Astrocyte of the cerebellum (primary cell): ENCODE data around the gene CACNA1B.

Experiments used
- DNase-seq: peaks from one replicate; pipeline ENCODE4 v3.0.0-alpha.2; 2011; ENCODE audit warnings: low read depth
- H3K4me3 ChIP-seq: 2 replicates; pipeline ENCODE4 v1.5.1; 2011; ENCODE audit warnings: mild to moderate bottlenecking, low read depth, low read length, moderate library complexity
- in situ Hi-C: cut with HindIII; loops from 2 replicates; pipeline ENCODE4 v1.10.0; 2017; ENCODE audit warnings: low sequenced_read_pairs
- TF ChIP-seq, protein P1 (sequence below): IDR thresholded peaks from 2 replicates; pipeline ENCODE4 v1.5.1; 2012; ENCODE audit warnings: low read length, low read depth, moderate library complexity, mild to moderate bottlenecking; ENCODE audit errors: missing control alignments

CACNA1B gene

DNA sequence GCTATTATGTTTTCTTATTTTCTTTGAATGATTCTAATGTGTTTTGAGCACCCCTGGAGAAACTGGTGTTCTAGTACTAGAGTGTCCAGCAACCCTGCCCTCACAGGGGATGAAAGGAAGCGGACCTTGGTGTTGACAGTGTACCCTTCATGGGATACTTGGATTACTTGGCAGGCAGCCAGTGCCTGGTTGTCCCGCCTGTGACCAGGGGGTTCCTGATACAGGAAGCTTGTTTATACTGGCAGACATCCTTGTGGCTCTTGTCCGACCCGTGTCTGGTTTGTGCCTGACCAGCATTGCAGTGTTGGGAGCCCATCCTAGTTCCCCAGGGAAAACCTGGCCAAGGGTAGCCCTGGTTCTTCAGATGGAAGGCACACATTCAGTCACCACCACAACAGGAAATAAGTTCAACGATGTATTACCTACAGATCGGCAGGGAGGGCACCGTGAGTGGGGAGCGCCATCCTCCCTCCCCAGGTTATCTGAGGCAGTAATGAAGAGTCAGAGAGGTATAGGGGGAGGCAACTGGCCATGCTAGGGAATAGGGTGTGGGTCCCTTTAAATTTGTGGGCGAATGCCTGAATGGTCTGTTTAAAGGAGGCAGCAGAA is 47.3 kb downstream of the CACNA1B start:
- TF ChIP-seq, protein P1, sequence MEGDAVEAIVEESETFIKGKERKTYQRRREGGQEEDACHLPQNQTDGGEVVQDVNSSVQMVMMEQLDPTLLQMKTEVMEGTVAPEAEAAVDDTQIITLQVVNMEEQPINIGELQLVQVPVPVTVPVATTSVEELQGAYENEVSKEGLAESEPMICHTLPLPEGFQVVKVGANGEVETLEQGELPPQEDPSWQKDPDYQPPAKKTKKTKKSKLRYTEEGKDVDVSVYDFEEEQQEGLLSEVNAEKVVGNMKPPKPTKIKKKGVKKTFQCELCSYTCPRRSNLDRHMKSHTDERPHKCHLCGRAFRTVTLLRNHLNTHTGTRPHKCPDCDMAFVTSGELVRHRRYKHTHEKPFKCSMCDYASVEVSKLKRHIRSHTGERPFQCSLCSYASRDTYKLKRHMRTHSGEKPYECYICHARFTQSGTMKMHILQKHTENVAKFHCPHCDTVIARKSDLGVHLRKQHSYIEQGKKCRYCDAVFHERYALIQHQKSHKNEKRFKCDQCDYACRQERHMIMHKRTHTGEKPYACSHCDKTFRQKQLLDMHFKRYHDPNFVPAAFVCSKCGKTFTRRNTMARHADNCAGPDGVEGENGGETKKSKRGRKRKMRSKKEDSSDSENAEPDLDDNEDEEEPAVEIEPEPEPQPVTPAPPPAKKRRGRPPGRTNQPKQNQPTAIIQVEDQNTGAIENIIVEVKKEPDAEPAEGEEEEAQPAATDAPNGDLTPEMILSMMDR, result no peak
- DNase-seq, result no peak
- H3K4me3 ChIP-seq, result no peak overlapping the region
- in situ Hi-C loops, result no loop called here

GRCh38 chr9:137943655-137944054 is 66.1 kb downstream of the CACNA1B start:
- no peak for DNase-seq
- in situ Hi-C loops, result no loop called here
- no peak overlapping the region for H3K4me3 ChIP-seq
- TF ChIP-seq, protein P1, result no peak

DNA sequence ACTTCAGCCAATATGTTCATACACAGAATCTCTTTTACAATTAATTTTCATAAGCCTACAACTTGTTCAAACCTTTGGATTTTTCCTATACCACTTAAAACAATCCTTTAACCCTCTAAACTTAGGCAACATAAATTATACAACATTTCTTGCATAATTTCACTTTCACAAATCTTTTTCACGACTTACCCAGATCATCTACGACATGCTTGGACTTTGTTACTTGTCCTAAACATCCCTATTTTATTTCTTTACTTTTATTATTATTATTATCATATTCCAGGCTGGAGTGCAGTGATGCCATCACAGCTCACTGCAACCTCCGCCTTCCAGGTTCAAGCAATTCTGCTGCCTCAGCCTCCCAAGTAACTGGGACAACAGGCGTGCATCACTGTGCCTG is 68.0 kb downstream of the CACNA1B start:
- DNase-seq, result no peak

GRCh38 chr9:137946993-137947392 is 69.4 kb downstream of the CACNA1B start:
- TF ChIP-seq, protein P1, result no peak
- in situ Hi-C loops, result no loop called here
- no peak overlapping the region for H3K4me3 ChIP-seq
- DNase-seq, result no peak

More for the DNA sequence above, 68.0 kb downstream of the CACNA1B start:
- in situ Hi-C loops, result no loop called here
- H3K4me3 ChIP-seq, result no peak overlapping the region
- TF ChIP-seq, protein P1, result no peak

DNA sequence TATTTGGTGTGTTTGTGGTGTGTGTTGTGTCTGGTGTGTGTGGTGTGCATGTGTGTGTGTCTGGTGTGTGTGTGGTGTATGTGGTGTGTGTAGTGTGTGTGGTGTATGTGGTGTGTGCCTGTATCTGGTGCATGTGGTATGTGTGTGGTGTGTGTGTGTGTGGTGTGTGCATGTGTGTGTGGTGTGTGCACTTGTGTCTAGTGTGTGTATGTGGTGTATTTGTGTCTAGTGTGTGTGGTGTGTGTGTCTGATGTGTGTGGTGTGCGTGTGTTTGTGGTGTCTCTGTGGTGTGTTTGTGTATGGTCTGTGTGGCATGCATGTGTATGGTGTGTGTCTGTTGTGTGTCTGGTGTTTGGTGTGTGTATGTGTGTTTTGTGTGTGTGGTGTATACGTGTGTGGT is 71.1 kb downstream of the CACNA1B start:
- TF ChIP-seq, protein P1, result no peak
- in situ Hi-C loops, result no loop called here
- no peak for DNase-seq
- H3K4me3 ChIP-seq, result no peak overlapping the region

GRCh38 chr9:137949260-137949659 is 71.7 kb downstream of the CACNA1B start:
- no peak for DNase-seq
- no peak overlapping the region for H3K4me3 ChIP-seq
- in situ Hi-C loops, result no loop called here
- TF ChIP-seq, protein P1, result no peak

DNA sequence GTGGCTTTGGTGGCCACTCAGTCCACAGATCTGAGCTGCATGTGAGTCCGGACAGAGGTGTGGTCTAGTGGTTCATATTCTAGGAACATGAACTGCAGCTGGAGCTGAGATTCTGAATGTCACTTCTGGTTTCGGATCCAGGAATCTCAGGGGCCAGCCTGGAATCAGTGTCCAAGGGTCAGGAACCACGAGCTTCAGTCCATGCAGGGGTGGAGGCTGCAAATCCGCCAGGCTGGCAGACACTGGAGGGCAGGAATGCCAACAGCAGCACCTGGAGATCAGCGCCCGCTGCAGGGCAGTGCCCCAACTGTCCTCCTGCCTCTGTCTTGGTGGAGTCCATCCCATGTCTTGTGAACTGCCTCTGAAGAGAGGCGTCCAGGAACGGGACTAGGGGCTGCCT is 73.5 kb downstream of the CACNA1B start:
- in situ Hi-C loops, result no loop called here
- TF ChIP-seq, protein P1, result no peak
- DNase-seq, result no peak
- H3K4me3 ChIP-seq, result no peak overlapping the region
